ENCODE data around the gene ERLIN1. TPM values are rescaled to one million over a fixed set of nuclear protein-coding genes. Genes with fewer than 3 reads are reported as not detected.
A peak's percentile ranks its signal among the peaks of the same experiment; 100 is the strongest.
"Not testable (repeated sequence)": the region's sequence is repeated elsewhere in the genome, so short reads cannot be mapped to it uniquely, and the experiment has no call there.

ERLIN1 gene
- total RNA-seq, 1 donor from 2014 or later, result 61.8 TPM

- DNase-seq (ENCODE audit: low read depth, low spot score), result no peak
Observed at GRCh38 chr10:100135486-100135885, 50.3 kb downstream of the ERLIN1 start.

DNA sequence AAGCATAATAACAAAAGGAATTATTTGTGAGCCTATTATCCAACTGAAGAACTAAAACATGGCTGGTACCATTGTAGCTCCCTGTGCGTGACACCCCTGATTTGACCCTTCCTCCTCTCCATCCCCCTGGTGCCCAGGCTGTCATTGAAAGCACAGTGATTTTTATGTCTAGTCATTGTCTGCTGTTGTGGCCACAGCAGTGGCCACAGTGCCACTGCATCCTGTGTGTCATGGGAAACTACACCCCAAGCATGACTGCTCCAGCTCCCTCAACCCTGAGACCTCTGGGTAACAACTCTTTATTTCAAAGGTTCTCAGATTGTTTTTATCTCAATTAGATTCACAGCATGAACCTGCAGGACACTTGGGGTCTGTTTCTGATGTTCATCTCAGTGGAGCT lies 52.0 kb downstream of the ERLIN1 start:
- no peak for DNase-seq (ENCODE audit: low read depth, low spot score)

- no peak for DNase-seq (ENCODE audit: low read depth, low spot score)
Observed at GRCh38 chr10:100132427-100132826, 53.4 kb downstream of the ERLIN1 start.

DNA sequence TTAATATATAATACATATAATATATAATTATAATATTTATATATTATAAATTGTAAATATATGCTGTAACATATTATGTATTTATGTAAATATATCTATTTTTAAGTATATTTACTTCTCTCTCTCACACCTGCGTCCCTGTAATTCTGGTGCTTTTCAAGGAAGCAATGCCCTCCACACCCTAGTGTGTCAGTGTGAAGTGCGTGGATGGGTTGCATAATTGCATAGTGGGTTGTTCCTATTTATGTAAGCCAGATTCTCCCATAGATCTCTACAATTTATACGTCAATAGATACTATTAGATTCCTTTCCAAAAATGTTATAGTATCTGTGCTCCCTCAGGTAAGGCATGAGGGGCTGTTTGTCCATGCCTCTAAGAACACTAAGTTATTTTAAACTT lies 54.3 kb downstream of the ERLIN1 start:
- DNase-seq (ENCODE audit: low read depth, low spot score), result no peak

DNA sequence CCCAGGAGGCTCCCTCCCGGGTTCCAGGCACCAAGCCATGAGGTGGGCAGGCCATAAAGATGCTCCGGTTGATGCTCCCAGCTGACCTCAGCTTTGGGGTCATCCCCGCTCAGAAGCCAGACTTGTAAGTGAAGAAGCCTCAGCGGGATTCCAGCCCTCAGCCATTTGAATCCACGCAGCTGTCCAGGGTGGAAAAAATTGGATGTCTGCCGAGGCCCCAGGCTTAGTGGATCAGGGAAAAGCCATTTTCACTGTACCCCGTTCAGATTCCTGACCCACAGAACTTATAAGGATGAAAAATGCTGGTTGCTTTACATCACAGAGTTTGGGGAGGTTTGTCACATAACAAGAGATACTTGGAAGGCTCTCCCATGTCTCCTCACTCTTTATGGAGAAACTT lies 55.0 kb downstream of the ERLIN1 start:
- DNase-seq (ENCODE audit: low read depth, low spot score), result no peak

GRCh38 chr10:100129424-100129823 lies 56.4 kb downstream of the ERLIN1 start:
- peak; percentile 30 for DNase-seq (ENCODE audit: low read depth, low spot score)

GRCh38 chr10:100128951-100129350 lies 56.9 kb downstream of the ERLIN1 start:
- no peak for DNase-seq (ENCODE audit: low read depth, low spot score)

GRCh38 chr10:100125335-100125734 lies 60.5 kb downstream of the ERLIN1 start:
- not testable (repeated sequence) for DNase-seq (ENCODE audit: low read depth, low spot score)

GRCh38 chr10:100124097-100124496 lies 61.7 kb downstream of the ERLIN1 start:
- DNase-seq (ENCODE audit: low read depth, low spot score), result no peak

DNA sequence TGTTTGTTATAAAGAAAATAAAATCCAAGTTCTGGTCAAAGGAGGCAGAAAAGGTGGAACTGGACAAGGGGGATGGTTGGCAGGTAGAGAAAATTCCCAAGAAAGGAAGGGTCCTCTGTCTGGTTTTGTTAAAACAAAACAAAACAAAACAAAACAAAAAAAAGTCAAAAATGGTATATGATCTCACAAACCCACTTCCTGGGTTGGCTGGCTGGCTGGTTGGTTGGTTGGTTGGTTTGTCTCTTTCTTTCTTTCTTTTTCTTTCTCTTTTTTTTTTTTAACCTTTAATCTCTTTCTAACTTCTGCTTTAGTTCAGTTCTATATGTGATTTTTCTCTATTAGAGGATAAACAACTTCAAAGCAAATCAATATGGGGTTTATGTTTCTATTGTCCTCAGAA lies 63.0 kb downstream of the ERLIN1 start:
- no peak for DNase-seq (ENCODE audit: low read depth, low spot score)

DNA sequence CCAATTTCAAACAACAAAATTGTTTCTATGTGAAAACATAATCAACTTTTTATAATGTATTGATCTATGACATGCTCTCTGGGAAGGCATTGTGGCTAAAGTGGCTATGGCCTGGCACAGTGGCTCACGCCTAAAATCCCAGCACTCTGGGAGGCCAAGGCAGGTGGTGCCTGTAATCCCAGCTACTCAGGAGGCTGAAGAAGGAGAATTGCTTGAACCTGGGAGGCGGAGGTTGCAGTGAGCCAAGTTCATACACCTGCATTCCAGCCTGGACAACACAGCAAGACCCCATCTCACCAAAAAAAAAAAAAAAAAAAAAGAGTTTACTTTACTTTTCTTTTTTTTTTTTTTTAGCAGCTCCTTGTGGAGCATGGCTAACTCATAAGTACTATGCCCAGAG lies 65.3 kb downstream of the ERLIN1 start:
- no peak for DNase-seq (ENCODE audit: low read depth, low spot score)

- no peak for DNase-seq (ENCODE audit: low read depth, low spot score)
Observed at GRCh38 chr10:100119726-100120125, 66.1 kb downstream of the ERLIN1 start.

GRCh38 chr10:100114976-100115770 lies 70.7 kb downstream of the ERLIN1 start:
- no peak for DNase-seq (ENCODE audit: low read depth, low spot score)

GRCh38 chr10:100114460-100114859 lies 71.4 kb downstream of the ERLIN1 start:
- DNase-seq (ENCODE audit: low read depth, low spot score), result no peak

DNA sequence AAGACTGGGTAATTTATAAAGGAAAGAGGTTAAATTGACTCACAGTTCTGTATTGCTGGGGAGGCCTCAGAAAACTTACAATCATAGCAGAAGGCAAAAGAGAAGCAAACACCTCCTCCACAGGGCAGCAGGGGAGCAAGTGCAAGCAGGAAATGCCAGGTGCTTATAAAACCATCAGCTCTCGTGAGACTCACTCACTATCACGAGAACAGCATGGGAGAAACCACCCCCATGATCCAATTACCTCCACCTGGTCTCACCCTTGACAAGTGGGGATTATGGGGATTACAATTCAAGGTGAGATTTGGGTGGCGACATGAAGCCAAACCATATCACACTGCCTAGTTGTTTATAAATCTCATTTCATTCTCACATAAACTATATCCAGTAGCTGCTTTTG lies 76.2 kb downstream of the ERLIN1 start:
- no peak for DNase-seq (ENCODE audit: low read depth, low spot score)

DNA sequence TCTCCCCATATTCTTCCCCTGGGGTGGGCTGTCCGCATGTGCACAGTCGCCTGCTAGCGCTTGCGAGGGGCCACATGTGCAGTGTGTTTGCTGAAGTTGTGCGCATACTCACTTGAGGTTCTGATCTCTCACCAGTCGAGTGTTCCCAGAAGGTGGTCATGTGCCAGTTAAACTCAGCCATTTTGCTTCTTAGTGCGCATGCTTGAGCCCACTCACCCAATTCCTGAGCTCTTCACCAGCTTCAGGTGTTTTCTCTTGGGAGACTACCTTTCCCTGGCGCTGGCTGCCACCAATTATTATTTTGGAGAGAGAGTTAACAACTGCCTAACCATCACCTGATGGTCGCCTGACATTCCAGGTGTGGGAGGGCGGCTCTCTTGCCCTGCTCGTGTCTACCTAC lies 79.0 kb downstream of the ERLIN1 start:
- no peak for DNase-seq (ENCODE audit: low read depth, low spot score)

GRCh38 chr10:100104300-100104699 lies 81.5 kb downstream of the ERLIN1 start:
- no peak for DNase-seq (ENCODE audit: low read depth, low spot score)

DNA sequence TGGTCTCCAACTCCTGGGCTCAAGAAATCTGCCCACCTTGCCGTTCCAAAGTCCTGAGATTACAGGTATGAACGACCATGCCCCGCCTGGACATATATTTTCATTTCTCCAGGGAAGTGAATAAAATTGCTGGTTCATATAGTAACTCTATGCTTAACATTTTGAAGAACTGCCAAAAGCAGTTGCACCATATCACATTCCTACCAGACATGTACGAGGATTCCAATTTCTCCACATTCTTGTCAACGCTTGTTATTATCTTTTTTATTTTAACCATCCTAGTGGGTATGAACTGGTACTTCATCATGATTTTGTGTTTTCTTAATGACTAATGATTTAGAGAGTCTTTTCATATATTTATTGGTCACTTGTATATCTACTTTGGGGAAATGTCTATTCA lies 82.2 kb downstream of the ERLIN1 start:
- DNase-seq (ENCODE audit: low read depth, low spot score), result no peak

- no peak for DNase-seq (ENCODE audit: low read depth, low spot score)
Observed at GRCh38 chr10:100101192-100102076, 84.4 kb downstream of the ERLIN1 start.

DNA sequence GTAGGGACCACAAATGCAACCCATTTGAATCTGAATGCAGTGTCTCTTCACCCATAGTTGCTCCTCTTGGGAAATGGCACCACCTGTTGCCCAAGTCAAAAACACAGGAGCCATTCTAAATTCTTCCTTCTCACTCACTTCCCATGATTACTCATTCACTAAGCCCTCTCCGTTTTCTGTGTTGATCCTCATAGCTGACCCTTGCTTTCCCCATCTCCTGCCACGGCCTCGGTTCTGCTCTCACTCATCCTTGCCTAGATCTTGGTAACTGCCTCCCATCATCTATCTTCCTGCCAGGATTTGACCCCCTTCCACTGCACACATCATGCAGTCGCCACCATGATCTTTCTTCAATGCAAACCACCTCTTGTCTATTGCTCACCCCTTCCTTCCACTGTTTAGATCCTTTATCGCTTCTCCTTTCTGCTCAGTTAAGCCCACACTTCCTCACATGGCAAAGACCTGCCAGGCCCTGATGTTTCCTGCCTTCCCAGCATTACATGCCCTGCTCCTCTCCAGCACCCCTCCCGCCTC lies 85.1 kb downstream of the ERLIN1 start:
- DNase-seq (ENCODE audit: low read depth, low spot score), result peak; percentile 27
